ENCODE data around the gene PDS5B.
"Not testable (repeated sequence)": the region's sequence is repeated elsewhere in the genome, so short reads cannot be mapped to it uniquely, and the experiment has no call there.

The PDS5B gene

GRCh38 chr13:32660227-32660626, 74.0 kb downstream of the PDS5B start:
- DNase-seq, result no peak

- DNase-seq, result no peak
Measured at GRCh38 chr13:32661685-32662084, 75.4 kb downstream of the PDS5B start.

GRCh38 chr13:32663660-32664059, 77.4 kb downstream of the PDS5B start:
- no peak for DNase-seq

- DNase-seq, result no peak
Measured at GRCh38 chr13:32666990-32667571, 80.8 kb downstream of the PDS5B start.

GRCh38 chr13:32669030-32669646, 82.9 kb downstream of the PDS5B start:
- DNase-seq, result no peak

GRCh38 chr13:32674503-32674902, 88.3 kb downstream of the PDS5B start:
- no peak for DNase-seq

- no peak for DNase-seq
Measured at GRCh38 chr13:32676242-32676641, 90.0 kb downstream of the PDS5B start.

GRCh38 chr13:32682130-32682529, 95.9 kb downstream of the PDS5B start:
- no peak for DNase-seq

GRCh38 chr13:32682740-32683139, 96.5 kb downstream of the PDS5B start:
- no peak for DNase-seq

- no peak for DNase-seq
Measured at GRCh38 chr13:32687275-32687674, 101.0 kb downstream of the PDS5B start.

- DNase-seq, result no peak
Measured at GRCh38 chr13:32695602-32696250, 109.5 kb downstream of the PDS5B start.

- DNase-seq, result no peak
Measured at GRCh38 chr13:32707471-32707870, 121.2 kb downstream of the PDS5B start.

- DNase-seq, result no peak
Measured at GRCh38 chr13:32713397-32713796, 127.1 kb downstream of the PDS5B start.

- DNase-seq, result not testable (repeated sequence)
Measured at GRCh38 chr13:32716201-32716600, 129.9 kb downstream of the PDS5B start.

GRCh38 chr13:32720026-32720425, 133.8 kb downstream of the PDS5B start:
- DNase-seq, result no peak

GRCh38 chr13:32721131-32722034, 135.1 kb downstream of the PDS5B start:
- DNase-seq, result not testable (repeated sequence)

GRCh38 chr13:32722340-32722739, 136.1 kb downstream of the PDS5B start:
- no peak for DNase-seq

GRCh38 chr13:32723987-32724386, 137.7 kb downstream of the PDS5B start:
- DNase-seq, result no peak

- no peak for DNase-seq
Measured at GRCh38 chr13:32726374-32727037, 140.3 kb downstream of the PDS5B start.

- no peak for DNase-seq
Measured at GRCh38 chr13:32728327-32728726, 142.1 kb downstream of the PDS5B start.

- not testable (repeated sequence) for DNase-seq
Measured at GRCh38 chr13:32729097-32729496, 142.8 kb downstream of the PDS5B start.

GRCh38 chr13:32731074-32731473, 144.8 kb downstream of the PDS5B start:
- DNase-seq, result no peak

- DNase-seq, result no peak
Measured at GRCh38 chr13:32731576-32731975, 145.3 kb downstream of the PDS5B start.
